Hepatocyte (in vitro differentiated cells): Measurements from ENCODE around the gene MPI. TPM values are rescaled to one million over a fixed set of nuclear protein-coding genes. Genes with fewer than 3 reads are reported as not detected.

ENCODE experiments used
- DNase-seq: peaks from one replicate; pipeline ENCODE4 v3.0.0-alpha.2; 2016; ENCODE audit warnings: low spot score
- H2AFZ ChIP-seq: fragments of 200-600 bp; sonication (generic); 2 replicates; pipeline ENCODE4 v1.6.0; 2016; ENCODE audit warnings: antibody characterized with exemption, mild to moderate bottlenecking
- H3K27ac ChIP-seq: fragments of 200-600 bp; sonication (generic); 2 replicates; pipeline ENCODE4 v1.5.1; 2016; ENCODE audit warnings: mild to moderate bottlenecking
- H3K27me3 ChIP-seq: fragments of 200-600 bp; sonication (generic); 2 replicates; pipeline ENCODE4 v1.6.1; 2016
- H3K36me3 ChIP-seq: fragments of 200-600 bp; sonication (generic); replicated peaks from 2 replicates; pipeline ENCODE4 v1.5.1; 2016; ENCODE audit warnings: low read depth; ENCODE audit not compliant: insufficient read depth
- H3K4me1 ChIP-seq: fragments of 200-600 bp; sonication (generic); 2 replicates; pipeline ENCODE4 v1.5.1; 2016; ENCODE audit warnings: mild to moderate bottlenecking, moderate library complexity; ENCODE audit not compliant: insufficient read depth
- H3K4me2 ChIP-seq: fragments of 200-600 bp; sonication (generic); 2 replicates; pipeline ENCODE4 v1.6.0; 2016
- H3K4me3 ChIP-seq: fragments of 200-600 bp; sonication (generic); 2 replicates; pipeline ENCODE4 v1.5.1; 2016; ENCODE audit warnings: mild to moderate bottlenecking
- H3K79me2 ChIP-seq: fragments of 200-600 bp; sonication (generic); 2 replicates; pipeline ENCODE4 v1.6.0; 2017; ENCODE audit warnings: mild to moderate bottlenecking
- H3K9me2 ChIP-seq: fragments of 200-600 bp; sonication (generic); replicated peaks from 2 replicates; pipeline ENCODE4 v1.6.0; 2017; ENCODE audit warnings: mild to moderate bottlenecking; ENCODE audit not compliant: insufficient read depth
- H3K9me3 ChIP-seq: fragments of 200-600 bp; sonication (generic); 2 replicates; pipeline ENCODE4 v1.5.1; 2016; ENCODE audit warnings: low read depth, mild to moderate bottlenecking
- H4K20me1 ChIP-seq: fragments of 200-600 bp; sonication (generic); 2 replicates; pipeline ENCODE4 v1.6.0; 2016; ENCODE audit warnings: mild to moderate bottlenecking; ENCODE audit not compliant: insufficient read depth, poor library complexity, severe bottlenecking
- CTCF ChIP-seq: fragments of 200-600 bp; sonication (generic); IDR thresholded peaks from 2 replicates; pipeline ENCODE4 v1.5.1; 2016; ENCODE audit warnings: antibody characterized with exemption, mild to moderate bottlenecking; ENCODE audit not compliant: poor library complexity
- EZH2 ChIP-seq: fragments of 200-600 bp; sonication (generic); IDR thresholded peaks from 2 replicates; pipeline ENCODE4 v1.6.1; 2016; ENCODE audit warnings: antibody characterized with exemption, mild to moderate bottlenecking, borderline replicate concordance
- EZH2phosphoT487 ChIP-seq: fragments of 200-600 bp; sonication (generic); IDR thresholded peaks from one replicate; pipeline ENCODE4 v1.6.1; 2018; ENCODE audit warnings: antibody characterized with exemption, mild to moderate bottlenecking, low read depth, moderate library complexity; ENCODE audit not compliant: unreplicated experiment, severe bottlenecking
- WGBS: methylation state at CpG from one replicate; pipeline ENCODE4 v1.1.6; 2016; ENCODE audit warnings: low lambda C conversion rate; ENCODE audit errors: missing lambda C conversion rate; 5-methylcytosine and 5-hydroxymethylcytosine counted together
- microRNA-seq: library from miRNA; unstranded; fragments of <30 nt; microRNA quantifications from one replicate; pipeline ENCODE4, GENCODE V29; 2017
- polyA plus RNA-seq: library from polyadenylated mRNA; unstranded; fragments of >200 nt; fragmentation: Nextera tagmentation; extraction: Ambion mirVana; gene quantifications from 2 replicates; pipeline ENCODE4 v1.2.1, GENCODE V29; 2016
- small RNA-seq: library from RNA; depleted of rRNA; stranded (forward); fragments of <200 nt; gene quantifications from one replicate; pipeline ENCODE3, GENCODE V24; 2014
- total RNA-seq: library from RNA; depleted of rRNA; stranded (reverse); fragments of >200 nt; gene quantifications from 2 replicates; pipeline ENCODE4 v1.2.3, GENCODE V29; 2014

MPI gene
- total and polyA plus RNA-seq, 2 experiments from 2014 or later, result 32.8 to 41.1 TPM

GRCh38 chr15:74951006-74951405, 61.2 kb downstream of the MPI start:
- Histone ChIP-seq H3K4me3 (no peak overlapping the region), H3K4me1 (peaks cover 17% of the 10 kb centered on the region), H3K4me2 (no peak overlapping the region), H3K9me2 (no peaks in the 10 kb centered on the region), H2AFZ (no peak overlapping the region), H3K27ac (no peak overlapping the region), H3K9me3 (no peaks in the 10 kb centered on the region), H3K27me3 (peaks cover 4% of the 10 kb centered on the region), H3K79me2 (peaks cover 11% of the 10 kb centered on the region), H3K36me3 (no peaks in the 10 kb centered on the region), H4K20me1 (peaks cover 3% of the 10 kb centered on the region)
- WGBS, result 67% methylated on average over 3 of the region's 3 CpGs
- no peak for TF ChIP-seq CTCF
- TF ChIP-seq EZH2, result no peak
- no peak for TF ChIP-seq EZH2phosphoT487
- no peak for DNase-seq

Small RNA genes lying within 50 kb of the gene (microRNA-seq; reads per million reads assigned to microRNA genes)
- gene MIR6882, result not detected

Small RNA genes lying within 50 kb of the gene (small RNA-seq; reads per million reads assigned to genes)
- gene MIR6882, result 0.12 reads per million

Other genes starting within 250 kb of the MPI start
- 11.5 and 15.0 TPM in 2 replicates for gene EDC3, start 194.0 kb upstream of the MPI start, total RNA-seq
- 21.1 and 31.4 TPM in 2 replicates for gene EDC3, start 194.0 kb upstream of the MPI start, polyA plus RNA-seq
- gene CYP1A1, start 164.5 kb upstream of the MPI start, total RNA-seq, result 17.0 and 23.5 TPM in 2 replicates
- 19.1 and 22.6 TPM in 2 replicates for gene CYP1A1, start 164.5 kb upstream of the MPI start, polyA plus RNA-seq
- gene CYP1A2, start 141.2 kb upstream of the MPI start, total RNA-seq, result 0.40 TPM in 1 of 2 replicates, not detected in the other
- 0.17 TPM in 1 of 2 replicates, not detected in the other for gene CYP1A2, start 141.2 kb upstream of the MPI start, polyA plus RNA-seq
- 15.8 and 16.9 TPM in 2 replicates for gene CSK, start 108.0 kb upstream of the MPI start, total RNA-seq
- gene CSK, start 108.0 kb upstream of the MPI start, polyA plus RNA-seq, result 19.1 and 21.8 TPM in 2 replicates
- gene LMAN1L, start 77.2 kb upstream of the MPI start, total RNA-seq, result not detected in 2 replicates
- not detected in 2 replicates for gene LMAN1L, start 77.2 kb upstream of the MPI start, polyA plus RNA-seq
- not detected in 2 replicates for gene CPLX3, start 63.4 kb upstream of the MPI start, total RNA-seq
- 0.10 TPM in 1 of 2 replicates, not detected in the other for gene CPLX3, start 63.4 kb upstream of the MPI start, polyA plus RNA-seq
- 37.6 and 40.4 TPM in 2 replicates for gene ULK3, start 46.9 kb upstream of the MPI start, total RNA-seq
- 45.7 and 46.3 TPM in 2 replicates for gene ULK3, start 46.9 kb upstream of the MPI start, polyA plus RNA-seq
- gene SCAMP2, start 16.7 kb upstream of the MPI start, total RNA-seq, result 64.0 and 84.3 TPM in 2 replicates
- gene SCAMP2, start 16.7 kb upstream of the MPI start, polyA plus RNA-seq, result 123 and 130 TPM in 2 replicates
- 36.9 and 45.9 TPM in 2 replicates for gene FAM219B, start 16.8 kb downstream of the MPI start, total RNA-seq
- gene FAM219B, start 16.8 kb downstream of the MPI start, polyA plus RNA-seq, result 34.5 and 35.9 TPM in 2 replicates
- 151 and 197 TPM in 2 replicates for gene COX5A, start 48.0 kb downstream of the MPI start, total RNA-seq
- gene COX5A, start 48.0 kb downstream of the MPI start, polyA plus RNA-seq, result 404 and 449 TPM in 2 replicates
- gene RPP25, start 66.7 kb downstream of the MPI start, total RNA-seq, result 22.7 and 23.4 TPM in 2 replicates
- gene RPP25, start 66.7 kb downstream of the MPI start, polyA plus RNA-seq, result 60.4 and 65.6 TPM in 2 replicates
- gene SCAMP5, start 105.5 kb downstream of the MPI start, total RNA-seq, result 17.8 and 18.8 TPM in 2 replicates
- 7.8 and 10.6 TPM in 2 replicates for gene SCAMP5, start 105.5 kb downstream of the MPI start, polyA plus RNA-seq
- gene PPCDC, start 133.5 kb downstream of the MPI start, total RNA-seq, result 16.4 and 20.8 TPM in 2 replicates
- 17.8 and 21.1 TPM in 2 replicates for gene PPCDC, start 133.5 kb downstream of the MPI start, polyA plus RNA-seq